GM15510 (cell line): ENCODE measurements around the gene RPH3AL.

Experiments used
- POLR2A ChIP-seq: IDR thresholded peaks from 3 replicates; pipeline ENCODE4 v1.6.1; 2011; ENCODE audit warnings: borderline replicate concordance; ENCODE audit not compliant: insufficient read length; ENCODE audit errors: extremely low read depth

RPH3AL gene

DNA sequence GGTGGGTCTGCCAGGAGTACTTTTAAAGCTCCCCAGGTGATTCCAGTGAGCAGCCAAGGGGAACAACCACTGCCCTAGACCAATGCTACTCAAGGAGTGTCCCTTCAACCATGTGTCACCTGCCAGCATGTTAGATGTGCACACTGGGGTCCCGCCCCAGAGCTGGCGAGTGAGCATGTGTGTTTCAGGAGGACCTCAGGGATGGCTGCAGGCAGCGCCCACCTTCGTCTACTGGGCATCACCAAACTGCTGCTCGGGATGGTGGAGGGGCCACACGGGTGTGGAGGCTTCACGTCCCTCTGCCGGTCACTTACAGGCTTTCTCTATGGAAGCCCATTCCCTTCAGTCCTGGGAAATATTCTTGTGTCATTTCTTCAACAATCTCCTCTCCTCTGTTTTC lies 142.2 kb downstream of the RPH3AL start:
- TF ChIP-seq POLR2A = no peak

DNA sequence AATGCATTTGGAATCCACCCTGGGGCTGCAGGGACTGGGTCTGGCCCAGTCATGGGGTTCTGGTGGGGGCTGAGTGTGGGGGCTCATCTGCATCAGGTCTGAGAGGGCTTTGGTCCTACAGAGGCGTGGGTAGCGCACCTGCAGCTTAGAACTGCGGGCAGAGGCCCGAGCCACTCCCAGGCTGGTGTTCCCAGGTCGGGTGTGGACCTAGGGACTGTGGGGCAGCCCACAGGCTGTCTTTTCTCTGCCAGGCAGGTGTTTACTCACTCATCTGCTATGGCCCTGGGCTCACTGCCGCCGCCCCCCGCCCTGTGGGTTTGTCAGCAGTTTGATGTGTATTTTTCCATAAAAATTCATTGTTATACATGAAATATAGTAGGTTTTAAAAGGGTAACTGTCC lies 144.2 kb downstream of the RPH3AL start:
- TF ChIP-seq POLR2A = no peak

DNA sequence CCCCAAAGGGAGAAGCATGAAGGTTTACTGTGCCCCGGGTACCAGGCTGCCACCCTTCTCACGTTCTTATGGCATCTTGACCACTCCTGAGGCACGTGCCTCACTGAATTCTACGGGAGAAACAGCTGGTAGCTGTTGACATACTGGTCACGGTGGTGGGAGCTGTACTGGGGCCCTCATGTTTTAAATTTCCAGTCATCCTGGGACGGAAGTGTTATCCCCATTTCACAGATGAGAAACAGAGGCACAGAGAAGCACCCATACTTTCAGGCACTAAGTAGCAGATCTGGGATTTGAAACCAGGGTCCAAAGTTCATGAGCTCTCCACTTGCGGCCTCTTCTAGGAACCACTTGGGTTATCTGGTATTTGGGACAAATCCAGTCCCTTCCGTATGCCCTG lies 144.8 kb downstream of the RPH3AL start:
- no peak for TF ChIP-seq POLR2A

DNA sequence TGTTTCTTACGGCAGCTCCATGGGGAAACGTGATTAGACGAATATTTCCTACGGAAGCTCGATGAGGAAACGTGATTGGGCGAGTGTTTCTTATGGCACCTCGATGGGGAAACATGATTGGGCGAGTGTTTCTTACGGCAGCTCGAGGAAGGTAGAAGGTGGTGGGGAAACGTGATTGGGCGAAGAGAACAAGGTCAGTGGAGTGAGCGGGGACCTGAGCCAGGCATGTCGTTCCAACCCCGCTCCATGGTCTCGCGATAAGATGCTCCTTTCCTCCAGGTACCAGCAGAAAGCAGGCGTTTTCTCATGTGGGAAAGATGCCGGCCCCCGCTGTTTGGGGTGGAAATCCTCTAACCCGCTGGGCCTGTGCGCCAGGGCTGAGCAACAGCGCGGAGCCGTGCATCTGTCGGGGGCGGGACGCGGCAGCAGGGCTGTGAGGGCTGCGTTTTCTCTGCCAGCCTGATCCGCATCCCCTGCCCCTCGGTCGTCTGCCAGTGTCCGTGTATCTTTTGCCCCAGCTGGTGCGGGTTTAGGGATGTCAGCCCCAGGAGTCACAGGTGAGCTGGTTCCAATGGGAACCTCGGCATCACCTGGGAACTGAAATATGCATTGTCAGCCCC lies 145.6 kb downstream of the RPH3AL start:
- TF ChIP-seq POLR2A = no peak

DNA sequence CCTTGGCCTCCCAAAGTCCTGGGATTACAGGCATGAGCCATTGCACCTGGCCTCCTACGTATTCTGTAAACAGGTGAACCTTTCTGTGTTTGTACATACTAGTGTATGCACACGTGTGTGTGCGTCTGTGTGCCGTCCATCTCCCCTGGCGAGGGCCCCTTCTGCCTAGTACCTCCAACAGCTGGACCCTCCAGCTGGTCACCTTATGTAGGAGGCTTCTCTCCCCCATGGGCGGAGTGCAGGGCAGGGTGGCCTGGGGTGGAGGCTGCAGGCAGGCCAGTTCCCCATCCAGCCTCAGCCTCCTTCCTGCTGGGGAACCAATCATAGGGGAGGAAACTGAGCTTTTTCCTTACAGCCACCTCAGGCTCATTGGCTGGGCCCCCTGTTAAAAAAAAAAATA lies 146.8 kb downstream of the RPH3AL start:
- no peak for TF ChIP-seq POLR2A

DNA sequence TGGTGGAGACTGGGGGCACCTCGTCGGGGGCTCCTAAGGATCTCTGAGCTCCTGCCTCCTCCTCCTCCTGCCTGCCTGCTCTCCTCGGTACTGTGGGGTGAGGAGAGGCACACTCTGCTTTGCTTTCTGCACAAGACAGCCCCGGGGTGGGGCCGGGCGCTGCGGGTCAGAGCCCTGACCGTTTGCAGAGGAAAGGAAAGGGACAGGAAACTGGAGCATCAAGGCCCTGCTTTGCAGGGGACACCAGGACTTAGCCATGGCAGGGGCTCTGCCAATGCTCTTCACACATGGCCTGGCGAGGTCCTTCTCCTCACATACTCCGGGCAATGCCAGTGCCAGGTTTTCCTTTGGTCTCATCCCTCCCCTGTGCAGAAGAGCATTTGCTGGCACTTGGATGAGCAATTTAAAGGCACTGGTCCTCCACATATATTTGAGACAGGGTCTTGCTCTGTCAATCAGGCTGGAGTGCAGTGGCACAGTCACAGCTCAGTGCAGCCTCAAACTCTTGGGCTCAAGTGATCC lies 147.4 kb downstream of the RPH3AL start:
- TF ChIP-seq POLR2A = no peak

DNA sequence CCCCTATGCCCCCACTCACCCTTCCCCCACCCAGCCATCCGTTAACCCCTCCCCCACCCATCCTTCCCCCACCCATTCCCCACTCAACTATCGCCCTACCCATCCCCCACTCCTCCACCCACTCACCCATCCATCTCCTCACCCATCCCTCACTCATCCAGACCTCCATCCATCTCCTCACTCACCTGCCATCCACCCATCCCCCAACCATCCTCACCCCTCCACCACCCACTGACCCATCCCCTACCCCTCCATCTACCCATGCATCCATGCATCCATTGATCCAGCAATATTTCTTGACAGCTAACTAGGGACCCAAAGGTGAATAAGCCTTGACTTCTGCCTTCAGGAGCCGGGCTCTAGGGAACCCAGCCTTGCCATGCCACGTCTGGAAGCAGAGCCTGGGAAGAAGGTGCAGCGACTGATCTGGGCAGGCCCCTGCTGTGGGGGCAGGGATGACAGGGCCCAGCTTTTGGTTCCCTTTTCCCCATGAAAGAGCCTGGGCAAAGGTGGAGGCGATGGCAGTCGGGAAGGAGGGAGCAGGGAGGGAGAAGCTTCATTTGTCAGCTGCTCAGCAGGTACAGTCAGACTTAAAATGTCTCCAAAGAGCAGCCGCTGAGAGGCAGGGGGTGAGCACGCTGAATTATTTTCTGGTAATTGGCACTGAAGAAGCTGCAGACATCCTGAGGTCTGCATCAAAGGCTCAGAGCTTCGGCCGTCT lies 148.0 kb downstream of the RPH3AL start:
- no peak for TF ChIP-seq POLR2A

DNA sequence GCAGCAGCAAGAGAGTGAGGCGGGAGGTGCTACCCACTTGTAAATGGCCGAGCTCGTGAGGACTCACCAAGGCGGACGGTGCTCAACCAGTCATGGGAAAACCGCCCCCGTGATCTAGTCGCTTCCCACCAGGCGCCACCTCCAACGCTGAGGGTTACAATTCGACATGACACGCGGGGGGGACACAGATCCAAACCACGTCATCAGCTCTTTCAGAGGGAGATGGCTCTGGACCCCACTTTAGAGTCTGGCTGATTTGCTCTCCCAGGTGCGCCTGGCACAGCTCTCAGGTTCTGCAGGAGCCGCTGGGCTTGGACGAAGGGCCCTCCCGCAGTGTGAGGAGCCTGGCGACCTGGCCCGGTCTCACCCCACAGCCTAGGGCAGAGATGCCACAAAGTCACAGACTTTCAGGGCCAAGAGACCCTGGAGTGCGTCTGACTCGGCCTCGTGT lies 150.1 kb downstream of the RPH3AL start:
- TF ChIP-seq POLR2A = no peak

DNA sequence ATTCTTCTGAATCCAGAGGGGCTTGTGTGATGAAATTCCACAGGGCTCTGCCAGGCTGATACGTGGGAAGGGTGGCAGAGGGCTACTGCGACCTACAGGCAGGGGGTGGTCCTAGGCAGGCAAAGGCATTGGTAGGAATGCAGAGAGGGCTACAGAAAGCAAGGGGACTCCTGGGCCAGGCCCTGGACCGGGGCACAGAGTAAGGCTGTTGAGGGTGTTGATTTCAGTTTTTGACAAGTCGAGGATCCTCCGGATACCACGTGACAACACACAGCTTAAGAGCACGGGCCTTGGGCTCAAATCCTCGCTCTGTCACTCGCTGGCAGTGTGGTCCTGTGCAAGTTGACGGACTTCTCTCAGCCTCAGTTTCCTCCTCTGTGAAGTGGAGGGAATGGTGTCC lies 152.0 kb downstream of the RPH3AL start:
- TF ChIP-seq POLR2A = no peak

DNA sequence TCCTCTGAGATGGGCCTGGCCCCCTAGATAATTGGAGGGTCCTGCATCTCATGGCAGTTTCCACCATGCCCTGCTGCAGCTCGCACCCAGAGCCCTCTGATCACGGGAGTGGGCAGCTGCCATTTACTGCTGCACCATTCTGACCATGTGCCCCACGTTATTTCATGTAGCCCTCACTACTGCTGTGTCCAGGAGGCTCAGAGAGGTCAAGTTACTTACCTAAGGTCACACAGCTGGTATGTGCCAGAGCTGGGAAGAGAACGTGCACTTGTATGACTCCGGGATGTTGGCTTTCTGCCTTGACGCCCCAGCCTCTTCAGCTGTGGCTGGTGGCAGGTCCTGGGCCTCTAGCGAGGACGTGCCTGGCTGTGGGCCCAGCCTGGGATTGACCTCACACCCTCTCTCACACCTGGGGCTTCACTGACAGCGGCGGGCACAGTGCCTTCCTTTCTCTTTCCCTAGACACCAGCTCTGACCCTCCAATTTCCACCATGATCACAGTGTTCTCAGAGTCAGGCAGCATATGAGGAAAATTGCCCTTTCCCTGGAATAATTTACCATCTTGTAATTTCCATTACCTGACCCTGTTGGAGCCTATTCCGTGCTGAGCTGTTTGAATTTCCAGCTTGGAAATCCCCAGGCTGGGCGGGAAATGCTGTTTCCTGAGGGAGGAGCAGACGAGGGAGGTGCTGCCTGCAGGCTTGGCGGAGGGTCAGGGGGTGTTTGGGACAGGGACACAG lies 152.6 kb downstream of the RPH3AL start:
- TF ChIP-seq POLR2A = no peak

DNA sequence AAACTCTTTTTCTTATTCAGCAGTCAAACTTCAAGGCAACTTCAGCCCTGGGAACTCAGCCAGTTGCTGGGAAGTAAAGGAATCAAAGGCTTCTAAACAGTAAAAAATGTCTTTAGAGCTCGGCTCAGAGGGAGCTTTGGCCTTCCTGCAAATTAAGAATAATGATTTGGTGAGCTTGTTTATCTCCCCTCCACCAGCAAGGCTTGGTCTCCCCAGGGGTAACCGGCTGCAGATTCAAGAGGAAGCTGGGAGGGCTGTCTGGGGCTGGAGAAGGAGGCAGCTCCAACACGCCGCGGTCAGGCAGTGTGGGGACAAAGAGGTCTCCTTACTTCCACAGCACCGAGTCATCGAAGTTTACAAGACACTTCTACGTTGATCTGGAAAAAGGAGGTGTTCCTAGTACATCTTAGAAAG lies 153.4 kb downstream of the RPH3AL start:
- TF ChIP-seq POLR2A = no peak

DNA sequence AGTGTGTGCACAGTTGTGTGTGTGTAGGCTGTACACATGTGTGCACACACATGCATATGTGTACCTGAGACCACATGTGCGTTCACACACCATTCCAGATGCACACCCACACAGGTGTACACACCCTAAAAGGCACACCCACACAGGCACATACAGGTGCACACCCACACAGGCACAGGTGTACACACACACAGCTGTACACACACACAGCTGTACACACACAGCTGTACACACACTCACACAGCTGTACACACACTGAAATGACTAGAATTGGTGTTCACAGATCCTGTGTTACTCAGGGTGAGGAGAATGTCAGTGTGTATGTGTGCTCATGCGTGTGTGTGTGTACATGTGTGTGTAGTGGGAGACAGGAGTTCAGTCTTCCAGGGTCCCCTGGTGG lies 155.3 kb downstream of the RPH3AL start:
- no peak for TF ChIP-seq POLR2A

DNA sequence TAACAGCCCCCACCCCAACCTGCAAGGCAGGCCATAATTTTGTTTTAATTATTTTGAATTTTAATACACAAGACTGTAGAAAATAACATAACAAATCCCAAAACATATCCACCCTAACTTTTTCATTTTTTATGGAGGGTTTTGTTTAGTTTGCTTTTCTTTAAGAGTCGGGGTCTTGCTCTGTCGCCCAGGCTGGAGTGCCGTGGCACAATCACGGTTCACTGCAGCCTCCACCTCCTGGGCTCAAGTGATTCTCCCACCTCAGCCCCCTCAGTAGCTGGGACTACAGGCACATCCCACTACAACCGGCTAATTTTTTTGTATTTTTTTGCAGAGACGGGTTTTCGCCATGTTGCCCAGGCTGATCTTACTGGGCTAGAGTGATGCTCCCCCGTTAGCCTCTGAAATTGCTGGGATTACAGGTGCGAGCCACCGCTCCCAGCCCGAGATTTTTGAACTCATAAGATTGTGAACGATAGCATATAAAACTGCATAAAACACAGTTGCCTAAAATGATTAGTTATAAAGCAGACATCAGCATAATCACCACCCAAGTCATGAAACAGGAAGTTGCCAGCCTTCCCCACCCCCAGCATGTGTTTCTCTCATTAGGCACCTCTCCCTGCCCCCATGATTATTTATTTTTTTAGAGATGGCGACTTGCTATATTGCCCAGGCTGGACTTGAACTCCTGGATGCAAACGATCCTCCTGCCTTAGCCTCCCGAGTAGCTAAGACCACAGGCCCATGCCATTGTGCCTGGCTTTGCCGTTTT lies 157.6 kb downstream of the RPH3AL start:
- no peak for TF ChIP-seq POLR2A

DNA sequence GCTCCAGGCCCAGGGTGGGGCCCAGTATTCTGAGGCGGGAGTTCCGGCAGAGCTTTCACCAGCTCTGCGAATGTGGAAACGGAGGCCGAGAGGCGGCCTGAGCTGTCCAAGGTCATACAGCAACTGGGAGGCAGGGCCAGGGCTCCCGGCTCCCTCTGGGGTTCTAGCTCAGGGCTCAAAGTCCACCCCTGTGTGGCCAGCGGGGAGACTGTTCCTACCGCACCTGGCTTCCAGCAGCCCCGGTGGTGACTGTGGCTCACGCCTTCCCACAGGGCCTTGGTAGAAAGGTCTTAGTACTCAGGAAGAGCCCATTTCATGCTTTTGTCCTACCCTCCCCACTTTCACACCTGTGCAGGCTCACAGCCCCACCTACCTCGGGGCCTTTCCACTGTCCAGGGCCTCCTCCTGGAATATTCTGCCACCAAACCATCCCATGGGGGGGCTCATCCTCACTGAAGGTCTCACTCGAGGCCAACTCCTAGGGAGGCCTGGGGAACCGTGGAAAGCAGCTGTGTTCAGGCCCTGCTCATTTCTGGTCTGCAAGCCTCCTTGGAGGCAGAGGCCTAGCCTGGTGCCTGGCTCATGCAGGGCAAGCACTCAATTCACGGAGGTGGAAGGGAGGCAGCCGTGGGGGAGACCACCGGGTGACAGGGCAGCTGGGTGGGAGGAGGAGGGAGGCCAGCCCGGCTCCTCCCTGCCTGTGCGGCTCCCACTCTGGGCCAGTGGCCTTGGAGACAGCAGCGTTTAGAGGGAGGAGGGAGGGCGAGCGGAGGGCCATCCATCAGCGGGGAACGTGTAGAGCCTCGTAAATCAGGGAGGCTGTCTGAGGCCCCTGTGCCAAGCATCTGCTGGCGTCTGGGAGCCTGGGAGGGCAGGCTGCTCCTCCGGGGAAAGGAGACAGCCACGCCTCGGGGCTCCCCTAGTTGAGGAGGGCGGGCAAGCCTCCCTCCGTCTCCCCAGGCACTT lies 158.5 kb downstream of the RPH3AL start:
- TF ChIP-seq POLR2A = no peak

DNA sequence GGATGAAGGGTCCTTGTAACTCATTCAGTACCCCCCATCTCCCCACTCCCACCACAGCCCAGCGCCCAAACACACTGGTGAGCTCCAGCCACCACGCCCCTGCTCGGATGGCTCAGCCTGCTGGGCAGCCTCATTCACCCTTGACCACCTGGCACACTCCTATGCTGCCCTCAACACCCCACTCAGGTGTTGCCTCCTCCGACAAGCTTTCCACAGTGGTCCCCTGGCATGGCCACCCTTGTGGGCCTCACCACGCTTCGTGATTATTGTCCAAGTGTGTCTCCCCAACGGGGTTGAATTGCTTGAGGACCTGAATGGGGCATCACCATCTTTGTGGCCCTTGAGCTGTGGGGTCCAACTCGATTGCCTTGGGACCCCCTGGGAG lies 159.2 kb downstream of the RPH3AL start:
- TF ChIP-seq POLR2A = no peak
